Measurements from ENCODE around the gene MN1.

- TF ChIP-seq ZNF274 (IDR thresholded peaks at IDR 0.05; ENCODE audit: low read depth, low read length) (no peak), YY1 (IDR thresholded peaks at IDR 0.05; ENCODE audit: insufficient read depth, insufficient read length) (no peak)
These were observed 7.7 kb upstream of the MN1 start for GRCh38 chr22:27809226-27809603.
